Central memory CD4-positive, alpha-beta T cell (primary cell): ENCODE data around the gene ZNF609.
"Not testable (repeated sequence)": the region's sequence is repeated elsewhere in the genome, so short reads cannot be mapped to it uniquely, and the experiment has no call there.

Source experiments
- DNase-seq: peaks from one replicate; pipeline ENCODE4 v3.0.0; 2022

ZNF609 gene

GRCh38 chr15:64586259-64586870, 126.0 kb downstream of the ZNF609 start:
- DNase-seq: no peak

- DNase-seq: no peak
Measured at GRCh38 chr15:64586984-64587383, 126.6 kb downstream of the ZNF609 start.

- no peak for DNase-seq
Measured at GRCh38 chr15:64589435-64590084, 129.2 kb downstream of the ZNF609 start.

- not testable (repeated sequence) for DNase-seq
Measured at GRCh38 chr15:64592845-64593244, 132.5 kb downstream of the ZNF609 start.

GRCh38 chr15:64596701-64597476, 136.5 kb downstream of the ZNF609 start:
- peak; percentile 51 for DNase-seq

- no peak for DNase-seq
Measured at GRCh38 chr15:64597477-64597822, 137.1 kb downstream of the ZNF609 start.

GRCh38 chr15:64599226-64599625, 138.8 kb downstream of the ZNF609 start:
- no peak for DNase-seq

GRCh38 chr15:64599716-64600115, 139.3 kb downstream of the ZNF609 start:
- DNase-seq: no peak

GRCh38 chr15:64600794-64601193, 140.4 kb downstream of the ZNF609 start:
- DNase-seq: no peak

- no peak for DNase-seq
Measured at GRCh38 chr15:64604319-64604718, 143.9 kb downstream of the ZNF609 start.

- not testable (repeated sequence) for DNase-seq
Measured at GRCh38 chr15:64607416-64607815, 147.0 kb downstream of the ZNF609 start.

- no peak for DNase-seq
Measured at GRCh38 chr15:64610257-64610919, 150.0 kb downstream of the ZNF609 start.

GRCh38 chr15:64611085-64611725, 150.8 kb downstream of the ZNF609 start:
- no peak for DNase-seq

GRCh38 chr15:64614519-64614918, 154.1 kb downstream of the ZNF609 start:
- no peak for DNase-seq

GRCh38 chr15:64617727-64618126, 157.3 kb downstream of the ZNF609 start:
- no peak for DNase-seq

- no peak for DNase-seq
Measured at GRCh38 chr15:64618138-64618537, 157.8 kb downstream of the ZNF609 start.

- no peak for DNase-seq
Measured at GRCh38 chr15:64618540-64618939, 158.2 kb downstream of the ZNF609 start.

- no peak for DNase-seq
Measured at GRCh38 chr15:64619880-64620839, 159.8 kb downstream of the ZNF609 start.

GRCh38 chr15:64621056-64621455, 160.7 kb downstream of the ZNF609 start:
- no peak for DNase-seq

GRCh38 chr15:64622410-64623260, 162.3 kb downstream of the ZNF609 start:
- peak; percentile 79 for DNase-seq
